DOHH2 (cell line): ENCODE measurements around the gene KCTD13.

Experiments
- CTCF ChIP-seq: fragments of 200-600 bp; sonication (generic); IDR thresholded peaks from one replicate; pipeline ENCODE4 v1.5.1; 2014; ENCODE audit warnings: antibody characterized with exemption, mild to moderate bottlenecking, low read depth, low read length; ENCODE audit not compliant: poor library complexity, severe bottlenecking
- EZH2phosphoT487 ChIP-seq: fragments of 200-600 bp; sonication (generic); IDR thresholded peaks from 2 replicates; pipeline ENCODE4 v1.6.1; 2017; ENCODE audit warnings: borderline replicate concordance, mild to moderate bottlenecking, antibody characterized with exemption, low read length, moderate library complexity, mixed read lengths

GRCh38 chr16:29925781-29926710, at the start of gene KCTD13:
- TF ChIP-seq CTCF (no peak), EZH2phosphoT487 (no peak)
